D721Med (cell line): ENCODE data around the gene TMEM245.

Experiments
- DNase-seq: peaks from one replicate; pipeline ENCODE4 v3.0.0; 2011; ENCODE audit warnings: low spot score; ENCODE audit not compliant: insufficient read length
- FAIRE-seq: peaks from 2 replicates; lab custom pipeline; 2011; peaks lifted over from hg19 to GRCh38; lab: Jason Lieb, UNC
- CTCF ChIP-seq: IDR thresholded peaks from 2 replicates; pipeline ENCODE4 v1.5.1; 2012; ENCODE audit warnings: mild to moderate bottlenecking, control low read depth; ENCODE audit not compliant: insufficient read depth; ENCODE audit errors: missing control alignments

The TMEM245 gene

GRCh38 chr9:109092587-109092986 is 27.2 kb downstream of the TMEM245 start:
- no peak for FAIRE-seq
- no peak for DNase-seq
- TF ChIP-seq CTCF: no peak

- TF ChIP-seq CTCF: no peak
- DNase-seq (no peak), FAIRE-seq (no peak)
Measured at GRCh38 chr9:109092051-109092580, 27.6 kb downstream of the TMEM245 start.

- DNase-seq: no peak
- TF ChIP-seq CTCF: no peak
- no peak for FAIRE-seq
Measured at GRCh38 chr9:109088221-109088620, 31.5 kb downstream of the TMEM245 start.

- no peak for TF ChIP-seq CTCF
- FAIRE-seq (no peak), DNase-seq (no peak)
Measured at GRCh38 chr9:109087795-109088194, 32.0 kb downstream of the TMEM245 start.

- DNase-seq (no peak), FAIRE-seq (no peak)
- TF ChIP-seq CTCF: no peak
Measured at GRCh38 chr9:109086221-109086620, 33.5 kb downstream of the TMEM245 start.

GRCh38 chr9:109085510-109085909 is 34.2 kb downstream of the TMEM245 start:
- DNase-seq: no peak
- FAIRE-seq: no peak
- no peak for TF ChIP-seq CTCF

GRCh38 chr9:109083813-109084405 is 35.8 kb downstream of the TMEM245 start:
- FAIRE-seq (no peak), DNase-seq (no peak)
- no peak for TF ChIP-seq CTCF
